Osteocyte (in vitro differentiated cells): ENCODE measurements around the gene DNAJC1. TPM values are rescaled to one million over a fixed set of nuclear protein-coding genes. Genes with fewer than 3 reads are reported as not detected.

Experiments
- DNase-seq: peaks from one replicate; pipeline ENCODE4 v3.0.0; 2021; ENCODE audit warnings: mixed read lengths; ENCODE audit not compliant: unreplicated experiment; ENCODE audit errors: extremely low spot score
- H3K27ac Mint-ChIP-seq: one replicate; pipeline ENCODE4 v1.8.0; 2021; ENCODE audit warnings: mild to moderate bottlenecking, mixed read lengths; ENCODE audit not compliant: unreplicated experiment
- H3K27me3 Mint-ChIP-seq: one replicate; pipeline ENCODE4 v1.8.0; 2021; ENCODE audit warnings: mixed read lengths; ENCODE audit not compliant: unreplicated experiment
- H3K36me3 Mint-ChIP-seq: one replicate; pipeline ENCODE4 v1.8.0; 2021; ENCODE audit warnings: mixed read lengths; ENCODE audit not compliant: unreplicated experiment
- H3K4me1 Mint-ChIP-seq: one replicate; pipeline ENCODE4 v1.8.0; 2021; ENCODE audit warnings: mixed read lengths; ENCODE audit not compliant: unreplicated experiment
- H3K4me3 Mint-ChIP-seq: one replicate; pipeline ENCODE4 v1.8.0; 2021; ENCODE audit warnings: mild to moderate bottlenecking, moderate library complexity, mixed read lengths; ENCODE audit not compliant: unreplicated experiment
- H3K9me3 Mint-ChIP-seq: one replicate; pipeline ENCODE4 v1.8.0; 2021; ENCODE audit warnings: mixed read lengths; ENCODE audit not compliant: unreplicated experiment
- total RNA-seq: library from RNA; stranded (reverse); gene quantifications from 2 replicates; pipeline ENCODE4 v1.2.1, GENCODE V29; 2021
- TF ChIP-seq, protein P1 (sequence below): fragments of 200-600 bp; sonication (generic); IDR thresholded peaks from 2 replicates; pipeline ENCODE4 v1.5.0; 2021; ENCODE audit warnings: antibody characterized with exemption, mild to moderate bottlenecking, moderate library complexity

The DNAJC1 gene
- total RNA-seq, 1 donor from 2014 or later: 38.4 TPM

DNA sequence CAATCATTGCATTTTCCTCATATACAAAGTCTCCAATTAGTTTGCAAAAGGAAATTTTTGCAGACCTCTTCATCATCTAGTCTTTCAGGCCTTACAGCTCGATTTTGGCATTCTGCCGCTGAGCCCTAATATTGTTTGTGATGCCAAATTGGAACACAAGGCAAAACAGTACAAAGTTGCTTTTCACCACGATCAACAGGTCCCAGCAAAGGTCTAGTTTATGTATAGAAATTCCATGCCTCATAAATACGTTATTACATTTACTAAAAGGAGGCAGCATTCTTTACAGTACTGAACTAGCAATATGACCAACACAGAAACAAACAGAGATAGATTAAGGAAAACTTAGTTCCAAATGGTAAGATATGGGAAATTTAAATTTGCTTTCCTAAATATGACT, 7.0 kb upstream of the DNAJC1 start:
- peaks cover 8% of the 10 kb centered on the region for H3K27me3 Mint-ChIP-seq
- H3K4me1 Mint-ChIP-seq: no peaks in the 10 kb centered on the region
- TF ChIP-seq, protein P1, sequence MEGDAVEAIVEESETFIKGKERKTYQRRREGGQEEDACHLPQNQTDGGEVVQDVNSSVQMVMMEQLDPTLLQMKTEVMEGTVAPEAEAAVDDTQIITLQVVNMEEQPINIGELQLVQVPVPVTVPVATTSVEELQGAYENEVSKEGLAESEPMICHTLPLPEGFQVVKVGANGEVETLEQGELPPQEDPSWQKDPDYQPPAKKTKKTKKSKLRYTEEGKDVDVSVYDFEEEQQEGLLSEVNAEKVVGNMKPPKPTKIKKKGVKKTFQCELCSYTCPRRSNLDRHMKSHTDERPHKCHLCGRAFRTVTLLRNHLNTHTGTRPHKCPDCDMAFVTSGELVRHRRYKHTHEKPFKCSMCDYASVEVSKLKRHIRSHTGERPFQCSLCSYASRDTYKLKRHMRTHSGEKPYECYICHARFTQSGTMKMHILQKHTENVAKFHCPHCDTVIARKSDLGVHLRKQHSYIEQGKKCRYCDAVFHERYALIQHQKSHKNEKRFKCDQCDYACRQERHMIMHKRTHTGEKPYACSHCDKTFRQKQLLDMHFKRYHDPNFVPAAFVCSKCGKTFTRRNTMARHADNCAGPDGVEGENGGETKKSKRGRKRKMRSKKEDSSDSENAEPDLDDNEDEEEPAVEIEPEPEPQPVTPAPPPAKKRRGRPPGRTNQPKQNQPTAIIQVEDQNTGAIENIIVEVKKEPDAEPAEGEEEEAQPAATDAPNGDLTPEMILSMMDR: no peak
- no peak overlapping the region for H3K4me3 Mint-ChIP-seq
- peaks cover 4% of the 10 kb centered on the region for H3K36me3 Mint-ChIP-seq
- H3K9me3 Mint-ChIP-seq: peaks cover 10% of the 10 kb centered on the region
- no peak for DNase-seq
- H3K27ac Mint-ChIP-seq: no peak overlapping the region

DNA sequence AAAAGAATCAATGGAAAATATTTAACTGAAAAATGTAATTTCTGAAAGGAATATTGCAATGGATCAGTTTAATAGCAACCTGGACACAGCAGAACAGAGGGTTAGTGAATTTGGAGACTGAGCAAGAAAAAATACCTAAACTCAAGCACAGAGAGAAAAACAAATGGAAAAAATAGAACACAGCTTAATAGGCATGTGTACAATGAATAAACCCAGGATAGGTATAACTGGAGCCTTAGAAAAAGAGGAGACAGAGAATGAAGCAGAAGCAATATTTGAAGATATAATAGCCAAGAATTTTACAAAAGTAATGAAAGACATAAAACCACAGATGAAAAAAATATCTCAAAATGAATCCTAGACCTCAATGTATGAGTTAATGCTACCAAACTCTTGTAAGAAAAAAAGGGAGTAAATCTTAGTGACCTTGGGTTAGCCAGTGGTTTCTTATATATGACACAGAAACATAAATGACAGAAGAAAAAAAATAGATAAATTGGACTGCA, 2.9 kb upstream of the DNAJC1 start:
- TF ChIP-seq, protein P1: no peak
- Mint-ChIP-seq H3K4me3 (no peak overlapping the region), H3K36me3 (peaks cover 4% of the 10 kb centered on the region), H3K4me1 (peaks cover 14% of the 10 kb centered on the region), H3K27ac (no peak overlapping the region), H3K27me3 (peaks cover 8% of the 10 kb centered on the region), H3K9me3 (peaks cover 10% of the 10 kb centered on the region)
- DNase-seq: no peak

DNA sequence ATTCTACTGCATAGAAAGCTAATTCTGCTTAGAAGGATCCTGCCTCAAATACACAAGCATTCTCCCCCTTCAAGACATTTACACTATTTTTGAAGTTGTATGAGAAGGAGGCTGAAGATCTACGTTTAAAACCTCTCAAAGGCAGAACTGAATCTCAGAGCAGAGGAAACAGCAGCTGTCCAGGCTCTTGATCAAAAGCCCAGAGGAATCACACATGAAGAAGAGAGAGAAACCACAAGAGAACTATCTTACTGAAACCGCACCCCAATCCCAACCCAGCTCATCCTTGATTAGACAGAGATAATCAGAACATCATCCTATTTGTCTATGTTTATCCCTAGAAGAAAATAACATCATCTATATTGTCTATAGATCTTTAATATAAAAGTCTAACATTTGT, 2.2 kb upstream of the DNAJC1 start:
- no peak for DNase-seq
- Mint-ChIP-seq H3K4me1 (peaks cover 18% of the 10 kb centered on the region), H3K4me3 (no peak overlapping the region), H3K36me3 (peaks cover 4% of the 10 kb centered on the region), H3K27me3 (peaks cover 8% of the 10 kb centered on the region), H3K9me3 (peaks cover 10% of the 10 kb centered on the region), H3K27ac (no peak overlapping the region)
- TF ChIP-seq, protein P1: no peak

DNA sequence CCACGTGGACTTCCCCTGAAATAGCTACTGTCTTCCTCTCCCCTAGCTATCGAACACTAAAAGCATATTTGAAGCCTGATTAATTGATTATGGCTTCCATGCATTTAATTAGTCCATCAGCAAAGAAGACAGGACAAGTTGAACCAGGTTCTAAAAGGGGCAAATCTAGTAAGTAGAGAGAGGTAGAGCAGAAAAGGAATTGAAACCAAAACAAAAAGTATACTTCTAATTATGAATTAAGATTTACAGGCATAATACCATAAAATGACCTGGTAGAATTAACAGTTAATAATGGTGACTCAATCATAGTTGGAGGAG, 393 bp upstream of the DNAJC1 start:
- H3K27ac Mint-ChIP-seq: peak overlapping the region; percentile 83
- TF ChIP-seq, protein P1: no peak

DNA sequence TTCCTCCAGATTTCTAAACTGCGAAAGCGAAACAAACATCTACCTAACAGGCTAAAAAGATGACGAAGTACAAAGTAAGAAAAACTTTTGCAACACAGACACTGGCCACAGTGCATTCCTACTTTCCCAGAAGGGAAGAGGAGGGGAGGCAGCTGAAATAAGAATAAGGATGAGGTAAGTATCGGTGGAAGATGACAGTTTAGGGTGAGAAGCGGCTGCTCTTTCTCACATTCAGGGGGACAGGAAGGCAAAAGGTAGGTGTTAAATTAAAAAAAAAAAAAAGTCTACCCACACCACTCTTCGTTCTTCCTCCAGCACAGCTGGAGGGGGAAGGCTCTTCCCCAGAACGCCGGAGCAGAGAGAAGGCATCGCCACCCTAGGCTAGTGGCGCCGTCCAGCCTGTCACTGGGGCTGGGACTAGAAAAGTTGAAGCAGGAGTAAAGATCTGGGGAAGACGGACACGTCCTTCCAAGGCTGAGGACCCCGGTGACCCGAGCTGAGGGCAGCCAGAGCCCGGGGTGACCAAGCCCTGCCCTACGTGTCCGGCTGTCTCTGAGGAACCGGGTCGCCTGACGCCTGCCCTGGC, 846 bp downstream of the DNAJC1 start:
- DNase-seq: no peak
- TF ChIP-seq, protein P1: no peak
- Mint-ChIP-seq H3K27me3 (peaks cover 8% of the 10 kb centered on the region), H3K4me3 (peak overlapping the region; percentile 86), H3K4me1 (peaks cover 18% of the 10 kb centered on the region), H3K27ac (peak overlapping the region; percentile 83), H3K36me3 (peaks cover 7% of the 10 kb centered on the region), H3K9me3 (peaks cover 10% of the 10 kb centered on the region)

More for the DNA sequence above, 393 bp upstream of the DNAJC1 start:
- Mint-ChIP-seq H3K4me1 (peaks cover 18% of the 10 kb centered on the region), H3K4me3 (peak overlapping the region; percentile 86), H3K27me3 (peaks cover 8% of the 10 kb centered on the region), H3K9me3 (peaks cover 10% of the 10 kb centered on the region), H3K36me3 (peaks cover 7% of the 10 kb centered on the region)
- DNase-seq: no peak
